GM12875 (cell line): ENCODE results near the gene GRIK4.
"Not testable (repeated sequence)": the region's sequence is repeated elsewhere in the genome, so short reads cannot be mapped to it uniquely, and the experiment has no call there.

ENCODE experiments used
- H3K4me3 ChIP-seq: one replicate; pipeline ENCODE4 v1.5.1; 2011; ENCODE audit warnings: low read depth, low read length, control low read depth
- CTCF ChIP-seq: IDR thresholded peaks from 2 replicates; pipeline ENCODE4 v1.5.1; 2011; ENCODE audit warnings: low read depth, mild to moderate bottlenecking, control low read depth, inconsistent platforms, low read length, moderate library complexity, borderline replicate concordance; ENCODE audit not compliant: insufficient read depth

GRIK4 gene

DNA sequence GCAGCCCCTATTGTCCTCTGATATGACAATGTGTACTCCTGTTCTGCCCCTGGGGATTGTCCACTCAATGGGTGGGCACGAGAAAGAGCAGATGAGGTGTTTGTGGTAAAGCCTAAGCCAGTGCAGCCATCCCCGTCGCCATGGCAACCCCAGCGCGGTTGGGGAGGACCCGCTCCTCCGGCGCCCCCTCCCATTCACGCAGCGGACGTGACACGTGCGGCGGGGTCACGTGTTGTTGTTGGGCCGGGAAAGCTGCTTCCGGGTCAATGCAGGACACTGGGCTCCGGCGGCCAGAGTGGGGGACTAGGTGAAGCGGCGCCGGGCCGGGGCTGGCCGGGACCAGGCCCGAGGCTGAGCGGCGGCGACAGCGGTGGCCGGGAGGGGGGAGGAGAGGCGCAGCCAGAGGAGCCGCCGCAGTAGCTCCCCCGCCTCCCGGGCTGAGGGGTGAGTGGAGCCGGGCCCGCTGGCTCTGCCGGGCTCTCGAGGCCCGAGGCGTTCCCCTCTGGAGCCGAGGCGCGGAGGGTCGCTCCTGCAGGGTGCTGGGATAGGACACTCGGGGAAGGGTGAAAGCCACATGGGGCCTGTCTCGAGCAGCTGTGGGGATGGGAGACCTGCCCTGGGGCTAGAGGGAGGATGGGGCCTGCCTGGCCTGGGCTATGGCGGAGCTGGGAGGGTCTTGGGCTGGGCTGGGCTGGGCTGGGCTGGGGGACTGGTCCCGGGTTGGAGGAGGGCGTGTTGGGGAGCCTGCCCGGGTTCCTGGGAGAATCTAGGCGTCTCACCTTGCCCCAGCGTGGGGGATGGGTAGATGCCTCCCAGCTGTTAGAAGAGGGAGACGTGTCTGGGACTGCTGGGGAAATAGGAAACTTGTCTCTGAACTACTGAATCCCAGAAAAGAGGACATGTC lies 512.6 kb downstream of the GRIK4 start, which contains the start of gene TBCEL:
TBCEL (plus strand) TSS at position 255 of the 904 bp plus-strand sequence. CDS start 21,589 bp downstream, outside the sequence.
- no peak for TF ChIP-seq CTCF
- H3K4me3 ChIP-seq, result peak within 1 kb of the TSS; percentile 86

DNA sequence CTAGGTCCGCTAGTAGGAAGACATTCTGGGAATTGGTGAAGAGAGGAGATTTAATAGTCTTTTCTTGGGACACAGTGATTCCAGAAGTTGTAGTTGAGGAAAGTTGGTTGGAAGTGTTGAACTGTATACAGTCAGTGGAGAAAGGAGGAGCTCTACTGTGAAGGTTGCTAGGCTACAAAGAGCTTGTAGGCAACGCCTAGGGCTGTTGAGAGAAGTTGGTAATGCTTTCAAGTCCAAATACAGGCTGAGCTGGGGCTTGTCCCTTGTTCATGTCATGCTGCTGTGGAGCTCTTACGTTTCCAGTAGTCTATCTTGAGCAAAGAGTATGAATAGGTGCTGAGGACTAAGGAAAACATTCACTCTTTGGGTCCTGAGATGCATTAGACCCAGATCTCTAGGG lies 513.4 kb downstream of the GRIK4 start:
- no peak for TF ChIP-seq CTCF
- H3K4me3 ChIP-seq, result peak overlapping the region; percentile 86

DNA sequence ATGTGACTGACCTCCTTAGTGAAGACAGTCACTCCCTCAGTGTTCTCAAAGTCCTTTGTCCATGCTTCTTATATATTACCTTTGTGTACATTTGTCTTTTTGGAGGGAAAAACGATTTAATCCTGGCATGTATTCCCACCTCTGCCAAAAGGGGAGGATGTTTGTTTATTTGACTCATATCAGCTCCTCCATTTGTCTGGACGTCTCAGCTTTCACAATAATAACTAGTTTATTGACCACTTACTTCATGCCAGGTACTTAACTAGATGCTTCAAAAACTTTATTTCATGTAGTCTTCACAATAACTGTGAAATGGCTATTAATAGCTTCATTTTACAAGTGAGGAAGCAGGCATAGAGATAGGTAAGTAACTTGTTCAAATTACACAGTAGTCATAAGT lies 517.6 kb downstream of the GRIK4 start:
- no peak for TF ChIP-seq CTCF

GRCh38 chr11:121029813-121030445 lies 518.4 kb downstream of the GRIK4 start:
- no peak for TF ChIP-seq CTCF
- no peak overlapping the region for H3K4me3 ChIP-seq

More for the DNA sequence above, 517.6 kb downstream of the GRIK4 start:
- H3K4me3 ChIP-seq, result no peak overlapping the region

DNA sequence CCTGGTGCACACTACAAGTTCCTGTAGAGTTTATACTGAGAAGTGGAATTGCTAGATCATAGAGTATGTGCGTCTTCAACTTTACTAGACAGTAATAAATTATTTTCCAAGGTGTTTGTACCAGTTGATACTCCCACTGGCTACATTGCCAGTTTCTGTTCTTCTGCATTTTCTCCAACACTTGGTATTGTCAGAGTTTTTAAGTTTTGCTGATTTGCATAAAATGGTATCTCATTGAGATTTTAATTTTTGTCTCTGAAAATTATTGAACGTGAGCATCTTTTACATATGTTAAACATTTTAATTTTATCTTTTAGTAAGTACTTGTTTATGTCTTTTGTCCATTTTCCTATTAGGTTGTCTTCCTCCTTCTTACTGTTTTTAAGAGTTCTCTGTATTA lies 519.6 kb downstream of the GRIK4 start:
- TF ChIP-seq CTCF, result no peak
- no peak overlapping the region for H3K4me3 ChIP-seq

- H3K4me3 ChIP-seq, result not testable (repeated sequence)
These were observed 520.1 kb downstream of the GRIK4 start for GRCh38 chr11:121031648-121032047.

- 0 out of 2 replicates have a peak, but pooled peaks have one; percentile 10 for TF ChIP-seq CTCF
These were observed 521.0 kb downstream of the GRIK4 start for GRCh38 chr11:121032546-121032945.

More at GRCh38 chr11:121032546-121032945, 521.0 kb downstream of the GRIK4 start:
- no peak overlapping the region for H3K4me3 ChIP-seq
